ENCODE measurements around the gene SPATC1L. TPM values are rescaled to one million over a fixed set of nuclear protein-coding genes. Genes with fewer than 3 reads are reported as not detected.

SPATC1L gene
- polyA plus RNA-seq, 3 donors: 3.3 to 6.7 (median 5.8) TPM

DNA sequence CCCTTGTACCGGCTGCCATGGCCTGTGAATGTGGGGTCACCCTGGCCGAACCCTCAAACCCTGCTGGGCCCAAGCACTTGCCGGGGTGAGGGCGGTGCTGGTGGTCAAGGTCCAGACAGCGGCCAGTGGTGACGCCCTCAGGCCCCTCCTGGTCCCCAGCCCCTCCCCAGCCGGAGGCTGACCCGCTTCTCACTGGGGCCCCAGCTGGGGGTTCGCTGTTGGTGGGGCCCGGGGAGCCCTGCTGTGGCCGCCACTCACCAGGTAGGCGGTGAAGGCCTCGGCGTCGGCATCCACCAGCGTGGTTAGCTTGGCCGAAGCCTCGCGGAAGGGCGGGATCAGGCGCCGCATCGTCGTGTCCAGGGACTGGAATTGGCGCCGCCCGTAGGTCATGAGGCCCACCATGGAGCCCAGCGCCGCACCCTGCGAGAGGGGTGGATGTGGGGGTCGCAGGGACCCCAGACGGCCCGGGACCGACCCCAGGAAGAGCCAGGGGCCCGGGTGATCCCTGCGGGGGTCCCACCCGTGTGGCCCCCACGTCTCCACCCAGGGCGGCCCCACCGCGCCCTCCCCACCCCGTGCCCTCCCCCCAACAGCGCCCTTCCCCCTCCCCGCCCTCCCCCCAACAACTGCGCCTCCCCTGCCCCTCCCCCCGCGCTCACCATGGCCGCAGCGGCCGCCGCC, 39.0 kb downstream of the SPATC1L start:
- H3K4me1 Mint-ChIP-seq: peaks cover 7% of the 10 kb centered on the region
- H4K20me1 ChIP-seq (ENCODE audit: insufficient read depth, low read length): no peaks in the 10 kb centered on the region
- peaks cover 0 to 8% of the 10 kb centered on the region in 2 donors for H3K9me3 ChIP-seq (replicated peaks in 1 of 2; ENCODE audit: control insufficient read depth in 1 of 2, insufficient read depth in 1 of 2, low read length in 2 of 2)
- H3K36me3 ChIP-seq (replicated peaks in 1 of 2; ENCODE audit: control insufficient read depth in 1 of 2, insufficient read depth in 2 of 2, low read length in 2 of 2): no peaks in the 10 kb centered on the region
- H3K27me3 Mint-ChIP-seq (ENCODE audit: low read depth in 3 of 3): peaks cover 0 to 7% (median 3%) of the 10 kb centered on the region in 3 donors
- no peak overlapping the region for H3K27ac ChIP-seq (ENCODE audit: low read depth in 1 of 2, low read length in 2 of 2)
- 97% methylated on average over 27 of the region's 51 CpGs for whole genome bisulfite sequencing (ENCODE audit: insufficient coverage)
- TF ChIP-seq, protein P1, sequence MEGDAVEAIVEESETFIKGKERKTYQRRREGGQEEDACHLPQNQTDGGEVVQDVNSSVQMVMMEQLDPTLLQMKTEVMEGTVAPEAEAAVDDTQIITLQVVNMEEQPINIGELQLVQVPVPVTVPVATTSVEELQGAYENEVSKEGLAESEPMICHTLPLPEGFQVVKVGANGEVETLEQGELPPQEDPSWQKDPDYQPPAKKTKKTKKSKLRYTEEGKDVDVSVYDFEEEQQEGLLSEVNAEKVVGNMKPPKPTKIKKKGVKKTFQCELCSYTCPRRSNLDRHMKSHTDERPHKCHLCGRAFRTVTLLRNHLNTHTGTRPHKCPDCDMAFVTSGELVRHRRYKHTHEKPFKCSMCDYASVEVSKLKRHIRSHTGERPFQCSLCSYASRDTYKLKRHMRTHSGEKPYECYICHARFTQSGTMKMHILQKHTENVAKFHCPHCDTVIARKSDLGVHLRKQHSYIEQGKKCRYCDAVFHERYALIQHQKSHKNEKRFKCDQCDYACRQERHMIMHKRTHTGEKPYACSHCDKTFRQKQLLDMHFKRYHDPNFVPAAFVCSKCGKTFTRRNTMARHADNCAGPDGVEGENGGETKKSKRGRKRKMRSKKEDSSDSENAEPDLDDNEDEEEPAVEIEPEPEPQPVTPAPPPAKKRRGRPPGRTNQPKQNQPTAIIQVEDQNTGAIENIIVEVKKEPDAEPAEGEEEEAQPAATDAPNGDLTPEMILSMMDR (IDR thresholded peaks at IDR 0.05): no peak
- H3K4me2 ChIP-seq (replicated peaks; ENCODE audit: extremely low read depth, low read length, poor library complexity, severe bottlenecking): no peak overlapping the region
- H3K9me3 Mint-ChIP-seq: peaks cover 0 to 8% (median 4%) of the 10 kb centered on the region in 7 donors
- peaks cover 3 to 4% of the 10 kb centered on the region in 2 donors for H3K4me1 ChIP-seq (ENCODE audit: control insufficient read depth in 1 of 2, insufficient read depth in 2 of 2, low read length in 2 of 2)
- no peak overlapping the region for H3K4me3 Mint-ChIP-seq
- no peaks in the 10 kb centered on the region for H3K36me3 Mint-ChIP-seq
- no peaks in the 10 kb centered on the region for H3K27me3 ChIP-seq (ENCODE audit: control insufficient read depth in 2 of 2, insufficient read depth in 2 of 2, low read length in 2 of 2)
- no peak for DNase-seq
- H3K9ac ChIP-seq (ENCODE audit: insufficient read depth, low read length, poor library complexity, severe bottlenecking): no peak overlapping the region
- H3K79me2 ChIP-seq (ENCODE audit: insufficient read depth, low read length): no peaks in the 10 kb centered on the region
- no peak overlapping the region for H3K4me3 ChIP-seq (replicated peaks in 1 of 3; ENCODE audit: low read depth in 2 of 3, low read length in 3 of 3)
- H3K27ac Mint-ChIP-seq: no peak overlapping the region
- intact Hi-C loops (cut with micrococcal nuclease): no loop called here
- no peak overlapping the region for H2AFZ ChIP-seq (ENCODE audit: insufficient read depth, low read depth, low read length, poor library complexity, severe bottlenecking)

DNA sequence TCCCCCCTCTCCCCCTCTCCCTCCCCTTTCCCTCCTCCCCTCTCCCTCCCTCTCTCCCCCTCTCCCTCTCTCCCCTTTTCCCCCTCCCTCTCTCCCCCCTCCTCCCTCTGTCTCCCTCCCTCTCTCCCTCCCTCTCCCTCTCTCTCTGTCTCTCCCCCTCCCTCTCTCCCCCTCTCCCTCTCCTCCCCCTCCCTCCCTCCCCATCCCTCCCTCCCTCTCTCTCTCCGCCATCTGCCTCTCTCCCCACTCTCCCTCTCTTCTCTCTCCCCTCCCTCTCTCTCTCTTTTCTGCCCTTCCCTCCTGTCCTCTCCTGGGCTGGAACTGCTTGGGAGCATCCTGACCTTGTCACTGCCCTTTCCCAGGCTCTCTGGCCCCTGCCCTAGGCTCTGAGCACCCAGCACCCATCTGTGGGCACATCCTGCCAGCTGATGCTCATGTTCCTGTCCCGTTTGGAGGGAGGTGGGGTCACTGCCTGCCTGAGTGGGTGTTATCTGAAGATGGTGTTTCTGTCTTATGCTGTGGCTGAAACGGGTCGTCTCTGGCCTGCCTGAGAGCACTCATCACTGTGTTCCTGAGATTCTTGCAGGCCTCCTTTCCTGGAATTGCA, 39.7 kb downstream of the SPATC1L start:
- Histone ChIP-seq H3K79me2 (ENCODE audit: insufficient read depth, low read length) (no peaks in the 10 kb centered on the region), H3K4me2 (replicated peaks; ENCODE audit: extremely low read depth, low read length, poor library complexity, severe bottlenecking) (no peak overlapping the region), H3K27ac (ENCODE audit: low read depth in 1 of 2, low read length in 2 of 2) (no peak overlapping the region), H3K27me3 (ENCODE audit: control insufficient read depth in 2 of 2, insufficient read depth in 2 of 2, low read length in 2 of 2) (no peaks in the 10 kb centered on the region), H4K20me1 (ENCODE audit: insufficient read depth, low read length) (no peaks in the 10 kb centered on the region), H3K9me3 (replicated peaks in 1 of 2; ENCODE audit: control insufficient read depth in 1 of 2, insufficient read depth in 1 of 2, low read length in 2 of 2) (peaks cover 0 to 8% of the 10 kb centered on the region in 2 donors), H3K4me1 (ENCODE audit: control insufficient read depth in 1 of 2, insufficient read depth in 2 of 2, low read length in 2 of 2) (peaks cover 3 to 4% of the 10 kb centered on the region in 2 donors), H2AFZ (ENCODE audit: insufficient read depth, low read depth, low read length, poor library complexity, severe bottlenecking) (no peak overlapping the region), H3K36me3 (replicated peaks in 1 of 2; ENCODE audit: control insufficient read depth in 1 of 2, insufficient read depth in 2 of 2, low read length in 2 of 2) (no peaks in the 10 kb centered on the region), H3K4me3 (replicated peaks in 1 of 3; ENCODE audit: low read depth in 2 of 3, low read length in 3 of 3) (no peak overlapping the region), H3K9ac (ENCODE audit: insufficient read depth, low read length, poor library complexity, severe bottlenecking) (no peak overlapping the region)
- Mint-ChIP-seq H3K27me3 (ENCODE audit: low read depth in 3 of 3) (peaks cover 0 to 7% (median 4%) of the 10 kb centered on the region in 3 donors), H3K36me3 (no peaks in the 10 kb centered on the region), H3K4me1 (peaks cover 7% of the 10 kb centered on the region), H3K4me3 (no peak overlapping the region), H3K9me3 (peaks cover 0 to 8% (median 4%) of the 10 kb centered on the region in 7 donors), H3K27ac (no peak overlapping the region)
- TF ChIP-seq, protein P1 (IDR thresholded peaks at IDR 0.05): no peak
- intact Hi-C loops (cut with micrococcal nuclease): no loop called here
- no peak for DNase-seq
- WGBS (ENCODE audit: insufficient coverage): 72% methylated on average over 3 of the region's 4 CpGs

Data from CD14-positive monocyte (primary cell).